HEK293T (cell line): Measurements from ENCODE around the gene MYLK.

Experiments used
- CTCF ChIA-PET: fragments of 350-600 bp; formaldehyde crosslinking; extraction: SDS; loops from one replicate; lab custom pipeline; 2021; ENCODE audit warnings: antibody characterized with exemption, inconsistent platforms; lab: Yijun Ruan, JAX
- POLR2A ChIA-PET: fragments of 350-600 bp; formaldehyde crosslinking; extraction: SDS; loops from one replicate; lab custom pipeline; 2020; ENCODE audit warnings: antibody characterized with exemption, inconsistent platforms; lab: Yijun Ruan, JAX
- DNase-seq: peaks from one replicate; pipeline ENCODE4 v3.0.0; 2012; ENCODE audit warnings: mixed read lengths; ENCODE audit errors: extremely low spot score
- ARNT ChIP-seq: fragments of 450-650 bp; IDR thresholded peaks from 2 replicates; pipeline ENCODE4 v1.6.1; 2017; ENCODE audit warnings: mild to moderate bottlenecking
- BHLHE40 ChIP-seq: fragments of 450-650 bp; IDR thresholded peaks from 2 replicates; pipeline ENCODE4 v1.6.1; 2016; ENCODE audit warnings: mild to moderate bottlenecking, moderate library complexity, borderline replicate concordance
- CTBP1 ChIP-seq: fragments of 450-650 bp; IDR thresholded peaks from 2 replicates; pipeline ENCODE4 v1.6.1; 2016; ENCODE audit warnings: borderline replicate concordance
- ELF4 ChIP-seq: fragments of 450-650 bp; IDR thresholded peaks from 2 replicates; pipeline ENCODE4 v1.6.1; 2017; ENCODE audit warnings: antibody characterized with exemption
- FOXA1 ChIP-seq: fragments of 450-650 bp; IDR thresholded peaks from 2 replicates; pipeline ENCODE4 v1.6.1; 2016; ENCODE audit warnings: mild to moderate bottlenecking
- FOXK2 ChIP-seq: fragments of 450-650 bp; IDR thresholded peaks from 2 replicates; pipeline ENCODE4 v1.6.1; 2016; ENCODE audit warnings: mild to moderate bottlenecking
- FOXM1 ChIP-seq: fragments of 450-650 bp; IDR thresholded peaks from 2 replicates; pipeline ENCODE4 v1.6.1; 2017; ENCODE audit warnings: mild to moderate bottlenecking, borderline replicate concordance
- HDGF ChIP-seq: fragments of 450-650 bp; IDR thresholded peaks from 2 replicates; pipeline ENCODE4 v1.6.1; 2017; ENCODE audit warnings: antibody characterized with exemption, borderline replicate concordance
- L3MBTL2 ChIP-seq: fragments of 450-650 bp; conservative IDR thresholded peaks from 2 replicates; pipeline ENCODE4 v1.6.1; 2016; ENCODE audit warnings: mild to moderate bottlenecking
- LEF1 ChIP-seq: fragments of 450-650 bp; IDR thresholded peaks from 2 replicates; pipeline ENCODE4 v1.6.1; 2017; ENCODE audit warnings: mild to moderate bottlenecking, borderline replicate concordance
- NFRKB ChIP-seq: fragments of 450-650 bp; IDR thresholded peaks from 2 replicates; pipeline ENCODE4 v1.6.1; 2016; ENCODE audit warnings: mild to moderate bottlenecking, moderate library complexity
- PKNOX1 ChIP-seq: fragments of 450-650 bp; IDR thresholded peaks from 2 replicates; pipeline ENCODE4 v1.6.1; 2016
- SP1 ChIP-seq: fragments of 450-650 bp; IDR thresholded peaks from 2 replicates; pipeline ENCODE4 v1.6.1; 2017
- SUZ12 ChIP-seq: fragments of 450-650 bp; IDR thresholded peaks from 2 replicates; pipeline ENCODE4 v1.6.1; 2016; ENCODE audit warnings: mild to moderate bottlenecking
- TARDBP ChIP-seq: fragments of 450-650 bp; IDR thresholded peaks from 2 replicates; pipeline ENCODE4 v1.6.1; 2016
- ZNF384 ChIP-seq: fragments of 450-650 bp; IDR thresholded peaks from 2 replicates; pipeline ENCODE4 v1.6.1; 2016

The MYLK gene

GRCh38 chr3:123769356-123769743 lies 114.8 kb downstream of the MYLK start:
- CTCF ChIA-PET: no interaction called here
- POLR2A ChIA-PET: no interaction called here
- TF ChIP-seq FOXA1: no peak
- TF ChIP-seq SP1: no peak
- no peak for DNase-seq

- POLR2A ChIA-PET: no interaction called here
- CTCF ChIA-PET: no interaction called here
- DNase-seq: no peak
- no peak for TF ChIP-seq ARNT
- no peak for TF ChIP-seq LEF1
- no peak for TF ChIP-seq NFRKB
- TF ChIP-seq HDGF: no peak
- no peak for TF ChIP-seq SUZ12
- no peak for TF ChIP-seq CTBP1
- TF ChIP-seq FOXM1: no peak
- TF ChIP-seq PKNOX1: no peak
- TF ChIP-seq FOXA1: no peak
- TF ChIP-seq BHLHE40: no peak
- TF ChIP-seq SP1: no peak
- no peak for TF ChIP-seq L3MBTL2
- no peak for TF ChIP-seq TARDBP
- no peak for TF ChIP-seq ELF4
- TF ChIP-seq ZNF384: no peak
- TF ChIP-seq FOXK2: no peak
These were observed 115.4 kb downstream of the MYLK start for GRCh38 chr3:123768480-123769355.

GRCh38 chr3:123767564-123768292 lies 116.4 kb downstream of the MYLK start:
- POLR2A ChIA-PET: no interaction called here

GRCh38 chr3:123767009-123767372 lies 117.1 kb downstream of the MYLK start:
- ChIA-PET POLR2A (no interaction called here), CTCF (no interaction called here)
- DNase-seq: no peak
- TF ChIP-seq FOXK2 (no peak), L3MBTL2 (no peak), FOXA1 (no peak)

More at GRCh38 chr3:123767564-123768292, 116.4 kb downstream of the MYLK start:
- CTCF ChIA-PET: no interaction called here
- DNase-seq: no peak
- TF ChIP-seq PKNOX1 (no peak), NFRKB (no peak), FOXA1 (no peak), SP1 (no peak), BHLHE40 (no peak), FOXM1 (no peak), CTBP1 (no peak)

DNA sequence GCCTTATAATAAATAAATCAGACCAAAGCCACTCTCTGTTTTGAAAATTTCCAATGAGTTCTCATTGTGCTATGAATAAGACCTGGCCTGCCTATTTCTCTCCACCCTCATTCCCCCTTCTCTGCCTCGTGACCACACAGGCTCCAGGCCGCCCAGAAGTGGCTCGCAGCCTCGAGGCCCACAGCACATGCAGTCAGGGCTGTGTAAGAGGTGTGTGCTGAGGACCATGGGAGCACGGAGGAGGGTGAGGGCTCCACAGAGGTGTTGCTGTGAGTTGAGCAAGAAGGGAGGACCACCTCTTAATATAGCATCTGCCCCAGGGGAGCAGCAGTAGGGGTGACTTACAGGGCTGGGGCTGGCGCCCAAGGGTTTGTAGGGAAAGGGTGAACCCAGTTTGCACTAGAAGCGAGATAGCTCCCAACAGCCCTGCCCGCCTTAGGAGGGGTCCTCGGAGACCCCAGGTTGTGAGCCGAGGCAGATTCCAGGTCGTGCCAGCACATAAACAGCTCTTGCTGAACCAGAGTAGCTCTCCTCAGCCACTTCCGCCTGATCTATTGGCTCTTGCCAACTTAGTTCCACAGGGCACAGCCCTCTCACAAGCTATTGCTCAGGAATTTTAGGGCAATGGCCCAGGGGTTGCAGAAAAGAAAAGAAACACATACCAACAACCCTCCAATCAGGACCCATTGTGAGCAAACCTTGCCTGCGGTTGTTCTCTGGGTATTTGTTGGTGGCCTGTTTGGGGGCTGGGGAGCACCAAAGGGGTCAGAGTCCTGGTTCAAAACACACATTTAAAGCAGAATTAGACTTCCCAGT lies 117.7 kb downstream of the MYLK start:
- POLR2A ChIA-PET: no interaction called here
- no peak for DNase-seq
- CTCF ChIA-PET: no interaction called here
- no peak for TF ChIP-seq FOXA1
- TF ChIP-seq HDGF: no peak
- no peak for TF ChIP-seq L3MBTL2

- ChIA-PET POLR2A (no interaction called here), CTCF (no interaction called here)
- TF ChIP-seq BHLHE40 (no peak), PKNOX1 (no peak), HDGF (no peak), FOXK2 (no peak), TARDBP (no peak)
- no peak for DNase-seq
These were observed 118.5 kb downstream of the MYLK start for GRCh38 chr3:123765475-123766128.
